GM12801 (cell line): ENCODE results near the gene ZNF800.

Source experiments
- CTCF ChIP-seq: IDR thresholded peaks from one replicate; pipeline ENCODE4 v1.5.1; 2011; ENCODE audit warnings: control low read depth; ENCODE audit not compliant: insufficient read length; ENCODE audit errors: extremely low read depth

The ZNF800 gene

GRCh38 chr7:127396184-127396583, 3.7 kb upstream of the ZNF800 start:
- TF ChIP-seq CTCF: no peak

GRCh38 chr7:127393368-127394058, 1.0 kb upstream of the ZNF800 start:
- no peak for TF ChIP-seq CTCF

GRCh38 chr7:127392182-127392565, 334 bp downstream of the ZNF800 start:
- TF ChIP-seq CTCF: no peak

- TF ChIP-seq CTCF: no peak
These were observed 822 bp downstream of the ZNF800 start for GRCh38 chr7:127391591-127392181.

- no peak for TF ChIP-seq CTCF
These were observed 1.5 kb downstream of the ZNF800 start for GRCh38 chr7:127390817-127391590.

- no peak for TF ChIP-seq CTCF
These were observed 2.2 kb downstream of the ZNF800 start for GRCh38 chr7:127390186-127390816.

- TF ChIP-seq CTCF: no peak
These were observed 3.2 kb downstream of the ZNF800 start for GRCh38 chr7:127389321-127389720.
